ENCODE results near the gene SGTA. TPM values are rescaled to one million over a fixed set of nuclear protein-coding genes. Genes with fewer than 3 reads are reported as not detected.
A peak's percentile ranks its signal among the peaks of the same experiment; 100 is the strongest.

SGTA gene
- total RNA-seq, 2 donors from 2014 or later: 48.7 to 54.4 TPM

- no peaks in the 10 kb centered on the region for H3K9me3 Mint-ChIP-seq
- H3K36me3 Mint-ChIP-seq: peaks cover 9 to 34% of the 10 kb centered on the region in 2 donors
- DNase-seq (ENCODE audit: low spot score in 2 of 2) (no peak), ATAC-seq (no peak)
- peak overlapping the region; percentile 25 to 46 for H3K27ac Mint-ChIP-seq
Measured at GRCh38 chr19:2787115-2787514, 4.0 kb upstream of the SGTA start.

GRCh38 chr19:2785244-2785997 lies 2.3 kb upstream of the SGTA start, which contains the start of gene THOP1:
THOP1 (plus strand) TSS chr19:2785503; CDS start chr19:2785663, 160 bp downstream.
- ATAC-seq (peak; percentile 84 to 86), DNase-seq (ENCODE audit: low spot score in 2 of 2) (peak; percentile 99)
- peaks cover 13 to 35% of the 10 kb centered on the region in 2 donors for H3K36me3 Mint-ChIP-seq
- H3K9me3 Mint-ChIP-seq: no peaks in the 10 kb centered on the region
- peak within 1 kb of the TSS; percentile 73 to 96 for H3K27ac Mint-ChIP-seq

DNA sequence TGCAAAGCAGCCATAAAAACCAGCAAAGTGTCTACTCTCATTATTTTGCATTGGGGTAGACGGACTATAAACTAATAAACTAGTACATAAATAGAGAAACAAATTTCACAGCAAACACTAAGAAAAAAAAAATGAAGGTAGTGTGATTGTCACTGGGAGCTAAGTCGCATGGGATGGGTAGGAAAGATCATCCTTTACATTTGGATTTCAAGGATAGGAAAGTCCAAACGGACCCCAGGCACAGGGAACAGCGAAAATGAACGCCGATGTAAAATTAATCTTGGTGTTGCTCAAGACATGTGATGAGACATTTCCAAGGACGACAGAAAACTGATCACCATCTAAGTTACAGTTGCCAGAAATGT lies 690 bp upstream of the SGTA start:
- Mint-ChIP-seq H3K36me3 (peaks cover 13 to 40% of the 10 kb centered on the region in 2 donors), H3K9me3 (no peaks in the 10 kb centered on the region), H3K27ac (peak overlapping the region; percentile 88 to 93)
- DNase-seq (ENCODE audit: low spot score in 2 of 2) (no peak), ATAC-seq (no peak)

- Mint-ChIP-seq H3K9me3 (no peaks in the 10 kb centered on the region), H3K36me3 (peaks cover 13 to 31% of the 10 kb centered on the region in 2 donors), H3K27ac (peak overlapping the region; percentile 93 to 95)
- ATAC-seq (no peak), DNase-seq (ENCODE audit: low spot score in 2 of 2) (no peak)
Measured at GRCh38 chr19:2782329-2782935, 641 bp downstream of the SGTA start.

- Mint-ChIP-seq H3K36me3 (peaks cover 13 to 32% of the 10 kb centered on the region in 2 donors), H3K9me3 (no peaks in the 10 kb centered on the region), H3K27ac (peak overlapping the region in 1 of 2 donors; percentile 95)
- ATAC-seq (no peak), DNase-seq (ENCODE audit: low spot score in 2 of 2) (no peak)
Measured at GRCh38 chr19:2780284-2780683, 2.8 kb downstream of the SGTA start.

GRCh38 chr19:2779121-2779740 lies 3.8 kb downstream of the SGTA start:
- Mint-ChIP-seq H3K9me3 (no peaks in the 10 kb centered on the region), H3K27ac (no peak overlapping the region), H3K36me3 (peaks cover 13 to 34% of the 10 kb centered on the region in 2 donors)
- ATAC-seq (no peak), DNase-seq (ENCODE audit: low spot score in 2 of 2) (no peak)

DNA sequence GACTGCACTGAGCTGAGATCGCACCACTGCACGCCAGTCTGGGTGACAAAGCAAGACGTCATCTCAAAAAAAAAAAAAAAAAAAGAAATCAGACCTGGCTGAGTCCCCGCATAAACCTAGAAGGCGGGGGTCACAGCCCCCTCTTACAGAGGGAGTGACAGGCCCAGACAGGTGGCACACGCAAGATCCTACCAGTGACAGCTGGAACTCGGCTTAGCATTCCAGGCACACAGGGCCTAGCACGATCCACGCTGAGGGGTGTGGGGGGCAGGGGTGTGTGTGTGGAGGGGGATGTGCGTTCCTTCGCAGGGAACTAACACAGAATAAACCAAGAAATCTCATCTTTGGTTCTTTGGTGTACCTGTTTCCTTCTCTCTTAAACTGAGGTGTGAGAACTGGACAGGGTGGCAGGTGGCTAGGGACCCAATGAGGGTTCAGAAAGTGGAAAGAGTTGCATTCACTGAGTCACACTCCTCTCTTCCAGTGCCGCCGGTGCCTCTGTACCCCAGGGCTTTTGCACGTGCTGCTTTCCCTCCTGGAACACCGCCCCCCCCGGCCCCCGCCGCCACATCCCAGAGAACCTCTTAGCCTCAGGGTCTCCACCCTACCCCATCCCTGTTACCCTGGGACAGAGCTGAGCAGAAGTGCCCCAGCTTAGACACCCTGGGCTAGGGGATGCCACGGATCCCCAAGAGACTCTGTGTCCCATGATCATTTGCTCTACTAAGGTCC lies 5.0 kb downstream of the SGTA start:
- peak overlapping the region in 1 of 2 donors; percentile 29 for H3K27ac Mint-ChIP-seq
- ATAC-seq (no peak), DNase-seq (ENCODE audit: low spot score in 2 of 2) (no peak)
- H3K9me3 Mint-ChIP-seq: no peaks in the 10 kb centered on the region
- peaks cover 8 to 29% of the 10 kb centered on the region in 2 donors for H3K36me3 Mint-ChIP-seq

GRCh38 chr19:2775556-2776430 lies 7.3 kb downstream of the SGTA start:
- Mint-ChIP-seq H3K9me3 (no peaks in the 10 kb centered on the region), H3K27ac (peak overlapping the region; percentile 86 to 97), H3K36me3 (peaks cover 0 to 23% of the 10 kb centered on the region in 2 donors)
- ATAC-seq (peak; percentile 83 to 93), DNase-seq (ENCODE audit: low spot score in 2 of 2) (peak; percentile 66 to 72)

- Mint-ChIP-seq H3K27ac (peak overlapping the region; percentile 86 to 97), H3K36me3 (peaks cover 0 to 18% of the 10 kb centered on the region in 2 donors), H3K9me3 (no peaks in the 10 kb centered on the region)
- no peak for DNase-seq (ENCODE audit: low spot score in 2 of 2)
- ATAC-seq: no peak
Measured at GRCh38 chr19:2774953-2775555, 8.0 kb downstream of the SGTA start.

GRCh38 chr19:2774083-2774679 lies 8.9 kb downstream of the SGTA start:
- Mint-ChIP-seq H3K9me3 (no peaks in the 10 kb centered on the region), H3K36me3 (peaks cover 0 to 16% of the 10 kb centered on the region in 2 donors), H3K27ac (peak overlapping the region in 1 of 2 donors; percentile 23)
- no peak for DNase-seq (ENCODE audit: low spot score in 2 of 2)
- no peak for ATAC-seq

GRCh38 chr19:2771786-2772674 lies 11.0 kb downstream of the SGTA start:
- DNase-seq (ENCODE audit: low spot score in 2 of 2) (no peak), ATAC-seq (no peak)
- Mint-ChIP-seq H3K27ac (peak overlapping the region in 1 of 2 donors; percentile 65), H3K36me3 (peaks cover 0 to 16% of the 10 kb centered on the region in 2 donors), H3K9me3 (no peaks in the 10 kb centered on the region)

- Mint-ChIP-seq H3K9me3 (no peaks in the 10 kb centered on the region), H3K36me3 (peaks cover 0 to 3% of the 10 kb centered on the region in 2 donors), H3K27ac (peak overlapping the region in 1 of 2 donors; percentile 44)
- ATAC-seq (no peak), DNase-seq (ENCODE audit: low spot score in 2 of 2) (no peak)
Measured at GRCh38 chr19:2770055-2771013, 12.7 kb downstream of the SGTA start.

- DNase-seq (ENCODE audit: low spot score in 2 of 2) (no peak), ATAC-seq (no peak)
- Mint-ChIP-seq H3K9me3 (no peaks in the 10 kb centered on the region), H3K27ac (no peak overlapping the region), H3K36me3 (no peaks in the 10 kb centered on the region)
Measured at GRCh38 chr19:2769218-2769617, 13.9 kb downstream of the SGTA start.
